Measurements from ENCODE around the gene TNFAIP3. TPM values are rescaled to one million over a fixed set of nuclear protein-coding genes. Genes with fewer than 3 reads are reported as not detected.

TNFAIP3 gene
- total RNA-seq, 1 donor from 2014 or later = 16.8 TPM

DNA sequence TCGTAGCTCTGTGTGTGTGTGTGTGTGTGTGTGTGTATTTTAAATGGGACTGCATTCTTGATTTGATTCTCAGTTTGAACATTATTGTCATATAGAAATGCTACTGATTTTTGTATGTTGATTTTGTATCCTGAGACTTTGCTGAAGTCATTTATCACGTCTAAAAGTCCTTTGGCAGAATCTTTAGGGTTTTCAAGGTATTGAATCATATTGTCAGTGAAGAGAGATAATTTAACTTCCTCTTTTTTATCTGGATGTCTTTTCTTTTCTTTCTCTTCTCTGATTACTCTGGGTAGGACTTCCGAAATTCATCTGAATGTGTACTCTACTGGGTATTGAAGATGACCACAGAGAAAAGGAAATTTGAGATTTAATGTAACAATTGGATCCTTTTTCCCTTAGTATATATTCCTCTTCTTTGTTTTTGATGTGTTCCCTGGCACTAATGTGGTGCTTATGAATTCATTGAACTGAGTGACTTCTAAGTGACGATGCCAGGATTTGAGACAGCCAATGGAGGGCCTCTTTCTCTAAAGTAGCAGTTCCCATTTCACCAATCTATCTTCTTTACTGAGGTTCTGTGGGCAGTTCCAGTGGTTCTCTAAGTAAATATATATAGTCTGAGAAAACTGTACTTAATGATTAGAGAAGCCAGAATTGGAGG is 47.6 kb downstream of the TNFAIP3 start:
- no peak for DNase-seq (ENCODE audit: low read depth)
- no peaks in the 10 kb centered on the region for H3K79me2 ChIP-seq (ENCODE audit: insufficient read depth, low read length)
- H3K27ac ChIP-seq (ENCODE audit: low read depth, low read length) = no peak overlapping the region
- peaks cover 9% of the 10 kb centered on the region for H3K9me3 Mint-ChIP-seq (ENCODE audit: unreplicated experiment)
- H3K9me3 ChIP-seq (ENCODE audit: insufficient read depth, low read depth, low read length) = no peaks in the 10 kb centered on the region
- no peak overlapping the region for H3K4me2 ChIP-seq (ENCODE audit: low read length)
- no peaks in the 10 kb centered on the region for H3K4me1 ChIP-seq (ENCODE audit: insufficient read depth, low read length)
- no peaks in the 10 kb centered on the region for H3K36me3 Mint-ChIP-seq (ENCODE audit: low read depth, unreplicated experiment)
- no peaks in the 10 kb centered on the region for H3K36me3 ChIP-seq (ENCODE audit: insufficient read depth, low read length)
- no peak for TF ChIP-seq EZH2 (IDR thresholded peaks at IDR 0.05; ENCODE audit: insufficient read depth, low read length)
- TF ChIP-seq, protein P1, sequence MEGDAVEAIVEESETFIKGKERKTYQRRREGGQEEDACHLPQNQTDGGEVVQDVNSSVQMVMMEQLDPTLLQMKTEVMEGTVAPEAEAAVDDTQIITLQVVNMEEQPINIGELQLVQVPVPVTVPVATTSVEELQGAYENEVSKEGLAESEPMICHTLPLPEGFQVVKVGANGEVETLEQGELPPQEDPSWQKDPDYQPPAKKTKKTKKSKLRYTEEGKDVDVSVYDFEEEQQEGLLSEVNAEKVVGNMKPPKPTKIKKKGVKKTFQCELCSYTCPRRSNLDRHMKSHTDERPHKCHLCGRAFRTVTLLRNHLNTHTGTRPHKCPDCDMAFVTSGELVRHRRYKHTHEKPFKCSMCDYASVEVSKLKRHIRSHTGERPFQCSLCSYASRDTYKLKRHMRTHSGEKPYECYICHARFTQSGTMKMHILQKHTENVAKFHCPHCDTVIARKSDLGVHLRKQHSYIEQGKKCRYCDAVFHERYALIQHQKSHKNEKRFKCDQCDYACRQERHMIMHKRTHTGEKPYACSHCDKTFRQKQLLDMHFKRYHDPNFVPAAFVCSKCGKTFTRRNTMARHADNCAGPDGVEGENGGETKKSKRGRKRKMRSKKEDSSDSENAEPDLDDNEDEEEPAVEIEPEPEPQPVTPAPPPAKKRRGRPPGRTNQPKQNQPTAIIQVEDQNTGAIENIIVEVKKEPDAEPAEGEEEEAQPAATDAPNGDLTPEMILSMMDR (IDR thresholded peaks at IDR 0.05; ENCODE audit: insufficient read depth, low read depth, low read length) = no peak
- H2AFZ ChIP-seq (ENCODE audit: low read depth, low read length) = no peak overlapping the region
- H3K27me3 ChIP-seq (ENCODE audit: insufficient read depth, low read length) = no peaks in the 10 kb centered on the region
- H3K27me3 Mint-ChIP-seq (ENCODE audit: low read depth, unreplicated experiment) = no peaks in the 10 kb centered on the region
- H3K9ac ChIP-seq (ENCODE audit: low read length) = no peak overlapping the region
- no peaks in the 10 kb centered on the region for H4K20me1 ChIP-seq (ENCODE audit: insufficient read depth, low read length)
- no peak overlapping the region for H3K4me3 ChIP-seq (ENCODE audit: insufficient read depth, low read depth, low read length)
- peaks cover 4% of the 10 kb centered on the region for H3K4me1 Mint-ChIP-seq (ENCODE audit: low read depth, unreplicated experiment)
- H3K27ac Mint-ChIP-seq (ENCODE audit: unreplicated experiment) = no peak overlapping the region
- FAIRE-seq = no peak
- H3K4me3 Mint-ChIP-seq (ENCODE audit: unreplicated experiment) = no peak overlapping the region

DNA sequence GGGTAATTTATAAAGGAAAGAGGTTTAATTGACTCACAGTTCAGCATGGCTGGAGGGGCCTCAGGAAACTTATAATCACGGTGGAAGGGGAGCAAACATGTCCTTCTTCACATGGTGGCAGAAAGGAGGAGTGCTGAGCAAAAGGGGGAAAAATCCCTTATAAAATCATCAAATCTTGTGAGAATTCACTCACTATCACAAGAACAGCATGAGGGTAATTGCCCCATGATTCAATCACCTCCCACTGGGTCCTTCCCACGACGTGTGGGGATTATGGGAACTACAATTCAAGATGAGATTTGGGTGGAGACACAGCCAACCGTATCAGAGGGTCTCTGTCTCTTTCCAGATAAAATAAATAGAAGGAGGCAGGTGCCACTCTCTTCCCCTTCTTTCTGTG is 48.7 kb downstream of the TNFAIP3 start:
- no peak for FAIRE-seq

More for the DNA sequence above, 48.7 kb downstream of the TNFAIP3 start:
- H4K20me1 ChIP-seq (ENCODE audit: insufficient read depth, low read length) = no peaks in the 10 kb centered on the region
- peaks cover 9% of the 10 kb centered on the region for H3K9me3 Mint-ChIP-seq (ENCODE audit: unreplicated experiment)
- no peaks in the 10 kb centered on the region for H3K27me3 Mint-ChIP-seq (ENCODE audit: low read depth, unreplicated experiment)
- H3K27me3 ChIP-seq (ENCODE audit: insufficient read depth, low read length) = no peaks in the 10 kb centered on the region
- no peak overlapping the region for H3K4me2 ChIP-seq (ENCODE audit: low read length)
- H3K36me3 ChIP-seq (ENCODE audit: insufficient read depth, low read length) = no peaks in the 10 kb centered on the region
- TF ChIP-seq, protein P1 (IDR thresholded peaks at IDR 0.05; ENCODE audit: insufficient read depth, low read depth, low read length) = no peak
- TF ChIP-seq EZH2 (IDR thresholded peaks at IDR 0.05; ENCODE audit: insufficient read depth, low read length) = no peak
- H2AFZ ChIP-seq (ENCODE audit: low read depth, low read length) = no peak overlapping the region
- DNase-seq (ENCODE audit: low read depth) = no peak
- no peak overlapping the region for H3K27ac ChIP-seq (ENCODE audit: low read depth, low read length)
- no peak overlapping the region for H3K9ac ChIP-seq (ENCODE audit: low read length)
- no peaks in the 10 kb centered on the region for H3K79me2 ChIP-seq (ENCODE audit: insufficient read depth, low read length)
- no peak overlapping the region for H3K27ac Mint-ChIP-seq (ENCODE audit: unreplicated experiment)
- H3K4me1 ChIP-seq (ENCODE audit: insufficient read depth, low read length) = peaks cover 4% of the 10 kb centered on the region
- no peaks in the 10 kb centered on the region for H3K9me3 ChIP-seq (ENCODE audit: insufficient read depth, low read depth, low read length)
- H3K4me3 ChIP-seq (ENCODE audit: insufficient read depth, low read depth, low read length) = no peak overlapping the region
- H3K4me3 Mint-ChIP-seq (ENCODE audit: unreplicated experiment) = no peak overlapping the region
- H3K36me3 Mint-ChIP-seq (ENCODE audit: low read depth, unreplicated experiment) = no peaks in the 10 kb centered on the region
- no peaks in the 10 kb centered on the region for H3K4me1 Mint-ChIP-seq (ENCODE audit: low read depth, unreplicated experiment)

Measured in astrocyte (in vitro differentiated cells and primary cell).